HG03025 (cell line): ENCODE data around the gene ASTN2.

Experiments used
- ATAC-seq: cut with Tn5 transposase; IDR thresholded peaks from one replicate; pipeline ENCODE4 v1.9.1; 2021; ENCODE audit warnings: mild to moderate bottlenecking, moderate library complexity; ENCODE audit not compliant: unreplicated experiment, low FRiP score

The ASTN2 gene

GRCh38 chr9:116608064-116608463 is 806.8 kb downstream of the ASTN2 start:
- ATAC-seq, result no peak

DNA sequence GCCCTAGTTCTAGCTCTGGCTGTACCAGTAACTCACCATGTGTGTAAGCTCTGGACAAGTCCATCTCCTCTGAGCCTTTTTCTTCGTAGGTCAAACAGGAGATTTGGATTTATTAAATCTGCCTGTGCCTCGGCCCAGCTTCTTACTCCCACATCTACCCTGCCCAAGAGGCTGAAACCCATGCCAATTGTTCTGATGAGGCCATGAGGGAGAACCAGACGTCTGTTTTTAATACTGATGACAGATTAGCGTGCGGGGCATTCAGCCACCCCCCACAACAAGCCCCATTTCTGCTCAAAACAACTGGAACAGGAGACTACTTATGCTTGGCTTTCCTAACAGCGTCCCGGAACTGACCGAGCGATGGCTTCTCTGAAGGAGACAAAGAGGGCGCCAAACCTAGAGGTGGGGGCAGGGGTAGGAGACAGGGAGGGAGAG is 808.9 kb downstream of the ASTN2 start:
- ATAC-seq, result no peak

DNA sequence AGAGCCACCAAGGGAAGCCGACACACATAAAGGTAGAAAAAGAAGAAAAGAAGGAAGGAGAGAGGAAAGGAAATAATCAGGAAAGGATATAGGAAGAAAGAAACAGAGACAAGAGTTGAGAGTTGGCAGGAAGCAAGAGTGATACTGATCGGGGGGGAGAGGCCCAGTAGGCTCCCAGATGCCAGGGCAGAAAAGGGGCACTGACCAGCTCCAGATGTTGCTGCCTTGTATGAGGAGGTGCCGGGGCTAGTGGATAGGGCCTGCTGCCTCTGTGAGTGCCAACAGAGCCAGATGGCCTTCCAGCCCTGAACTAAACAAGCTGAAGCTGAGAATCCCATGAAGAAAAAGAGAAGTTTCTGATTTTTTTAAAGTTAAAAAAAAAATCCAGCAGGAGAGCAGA is 809.8 kb downstream of the ASTN2 start:
- no peak for ATAC-seq

DNA sequence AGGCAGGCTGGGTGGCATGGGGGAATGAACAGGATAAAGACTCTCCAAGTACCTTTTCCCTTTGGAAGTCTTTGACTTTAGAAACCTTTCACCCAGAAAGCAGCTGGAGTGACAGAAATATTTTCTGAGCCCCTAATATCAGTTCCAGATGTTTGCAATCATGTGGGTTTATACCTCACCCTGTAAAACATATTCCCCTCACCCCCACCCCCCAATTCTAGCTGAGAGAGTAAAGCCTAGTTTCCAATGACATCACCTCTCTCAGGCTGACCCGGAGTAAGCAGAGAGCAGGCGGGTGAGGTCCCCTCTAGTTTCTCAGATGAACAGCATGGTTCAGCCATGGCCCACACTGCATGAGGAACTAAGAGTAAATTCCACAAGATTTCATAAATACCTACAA is 810.6 kb downstream of the ASTN2 start:
- no peak for ATAC-seq

DNA sequence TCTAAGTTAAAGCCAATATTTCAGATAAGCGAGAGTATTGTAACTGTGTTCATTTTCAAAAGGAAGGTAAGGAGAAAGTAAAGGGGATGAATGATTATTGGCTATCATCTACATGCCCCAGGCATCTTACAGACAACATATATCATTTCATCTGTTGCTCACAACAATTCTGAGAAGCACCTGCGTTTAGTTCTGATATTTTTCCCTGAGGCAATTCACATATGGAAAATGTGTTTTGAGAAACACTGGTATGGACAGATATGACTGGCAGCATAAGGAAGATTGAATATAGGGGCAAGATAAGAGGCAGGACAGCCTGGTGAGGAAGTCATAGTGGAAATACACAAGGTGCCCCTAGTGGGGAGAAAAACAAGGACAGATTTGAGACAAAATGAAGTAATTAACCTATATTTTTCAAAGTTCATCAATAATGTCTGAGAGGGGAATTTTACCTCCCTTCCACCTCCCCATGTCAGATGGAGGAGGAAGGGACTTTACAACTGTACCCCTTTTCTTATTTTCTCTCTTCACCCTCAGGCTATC is 815.4 kb downstream of the ASTN2 start:
- ATAC-seq, result no peak

GRCh38 chr9:116596646-116597045 is 818.2 kb downstream of the ASTN2 start:
- no peak for ATAC-seq

- ATAC-seq, result no peak
Measured at GRCh38 chr9:116594547-116594946, 820.3 kb downstream of the ASTN2 start.

GRCh38 chr9:116592970-116593369 is 821.9 kb downstream of the ASTN2 start:
- ATAC-seq, result no peak

DNA sequence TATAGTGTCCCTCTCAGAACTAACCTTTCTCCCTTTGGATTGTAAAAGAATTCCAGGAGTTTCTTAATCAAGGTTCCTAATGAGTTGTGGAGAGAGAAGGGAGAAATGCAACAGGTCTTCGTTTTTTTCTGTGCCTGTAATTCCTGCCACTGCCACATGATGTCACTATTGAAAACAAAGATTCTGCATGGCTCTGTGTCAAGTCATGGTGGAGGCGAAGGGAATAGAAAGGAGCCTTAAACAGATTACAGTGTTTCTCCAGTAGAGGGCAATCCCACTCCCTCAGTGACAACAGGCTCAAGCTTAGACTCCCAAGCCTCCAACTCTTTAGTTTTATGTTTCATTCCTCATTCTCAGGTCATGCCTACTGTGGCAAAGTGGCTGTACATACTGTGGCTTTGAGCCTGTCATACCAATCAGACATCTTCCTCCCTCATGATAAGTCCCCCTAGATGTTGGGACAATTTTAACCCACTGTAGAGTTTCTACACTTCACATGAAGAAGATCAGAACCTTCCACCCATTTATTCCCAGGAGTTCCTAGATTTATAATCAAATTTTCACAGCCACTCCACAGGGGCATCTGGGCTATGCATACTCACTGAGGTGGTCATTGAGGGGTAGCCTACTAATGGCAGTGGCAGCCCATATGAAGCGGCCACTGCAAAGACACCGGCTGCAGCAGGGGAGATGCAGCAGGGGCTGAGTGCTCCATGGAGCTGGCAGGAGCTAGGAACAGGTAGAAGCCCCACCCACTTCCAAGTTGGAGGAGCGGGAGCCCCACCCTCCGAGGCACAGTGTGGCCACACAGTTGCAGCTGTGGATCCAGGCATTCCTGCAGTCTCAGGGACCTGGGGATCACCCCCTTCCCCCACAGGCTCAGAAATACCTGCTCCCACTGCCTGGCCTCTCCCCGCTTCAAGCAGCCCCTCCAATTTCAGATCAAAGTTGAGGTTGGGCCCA is 825.2 kb downstream of the ASTN2 start:
- ATAC-seq, result no peak

DNA sequence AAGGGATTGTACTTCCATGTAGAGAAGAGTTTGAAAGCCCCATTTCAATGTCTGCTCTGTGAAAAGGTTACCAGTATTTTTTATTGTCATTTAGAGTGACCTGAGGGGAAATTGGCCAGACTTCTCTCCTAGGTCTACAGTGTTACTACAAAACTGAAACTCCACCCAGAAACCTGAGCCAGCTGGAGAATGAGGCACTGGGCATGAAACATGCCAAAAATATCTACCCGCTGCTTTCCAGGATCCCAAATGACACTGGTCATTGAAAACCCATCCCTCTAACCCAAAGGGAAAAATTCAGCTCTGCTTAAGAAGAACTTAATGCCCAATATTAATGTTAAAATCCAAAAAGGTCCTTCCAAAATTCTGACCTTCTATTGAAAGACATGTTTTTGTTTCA is 826.9 kb downstream of the ASTN2 start:
- ATAC-seq, result no peak

- ATAC-seq, result no peak
Measured at GRCh38 chr9:116585896-116586295, 829.0 kb downstream of the ASTN2 start.

GRCh38 chr9:116585204-116585603 is 829.7 kb downstream of the ASTN2 start:
- ATAC-seq, result no peak

DNA sequence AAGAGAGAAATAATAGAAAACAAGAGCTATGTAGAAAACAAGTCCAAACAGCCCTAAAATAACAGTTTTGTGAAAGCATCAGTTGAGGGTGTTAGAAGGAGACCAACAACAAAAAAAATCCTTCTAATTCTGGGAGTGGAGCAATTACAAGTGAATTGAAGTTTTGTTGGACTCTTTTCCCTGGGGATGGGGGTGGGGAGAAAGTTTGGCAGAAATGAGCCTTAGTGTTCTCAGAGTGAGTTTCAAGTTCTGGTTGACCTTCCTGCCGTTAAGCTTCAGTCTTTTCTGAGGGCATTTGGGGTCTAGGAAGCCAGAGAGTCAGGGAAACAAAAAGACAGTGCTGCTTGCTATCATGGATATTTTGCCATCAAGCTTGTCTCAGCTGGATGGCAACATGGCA is 834.0 kb downstream of the ASTN2 start:
- no peak for ATAC-seq

- no peak for ATAC-seq
Measured at GRCh38 chr9:116576386-116576785, 838.5 kb downstream of the ASTN2 start.

DNA sequence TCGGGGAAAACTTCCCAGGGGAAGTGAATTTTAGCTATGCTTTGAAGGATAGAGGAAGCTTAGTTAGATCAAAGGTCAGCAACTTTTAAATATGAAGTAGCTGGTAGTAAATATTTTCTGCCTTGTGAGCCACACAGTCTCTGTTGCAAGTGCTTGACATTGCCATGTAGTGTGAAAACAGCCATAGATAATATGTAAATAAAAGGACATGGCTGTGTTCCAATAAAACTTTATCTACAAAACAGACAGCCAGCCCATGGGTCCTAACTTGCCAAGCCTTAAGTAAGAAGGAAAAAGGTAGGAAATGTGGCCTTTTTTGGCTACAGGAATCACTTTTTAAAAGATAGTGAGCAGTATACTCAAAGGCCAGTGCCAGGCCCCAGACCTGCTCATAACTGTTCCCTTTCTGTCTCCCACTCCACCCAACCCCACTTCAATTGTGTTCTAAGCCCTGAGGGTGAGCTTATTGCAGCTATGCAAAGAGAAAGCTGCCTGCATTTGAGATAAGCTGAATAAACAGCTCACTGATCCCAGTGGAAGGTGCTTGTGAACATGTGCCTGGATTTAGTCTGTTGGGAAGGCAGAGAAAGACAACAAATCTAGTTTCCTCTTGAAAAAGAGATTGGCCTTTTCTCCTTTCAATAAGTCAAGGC is 840.7 kb downstream of the ASTN2 start:
- no peak for ATAC-seq

GRCh38 chr9:116572095-116572748 is 842.6 kb downstream of the ASTN2 start:
- ATAC-seq, result no peak

DNA sequence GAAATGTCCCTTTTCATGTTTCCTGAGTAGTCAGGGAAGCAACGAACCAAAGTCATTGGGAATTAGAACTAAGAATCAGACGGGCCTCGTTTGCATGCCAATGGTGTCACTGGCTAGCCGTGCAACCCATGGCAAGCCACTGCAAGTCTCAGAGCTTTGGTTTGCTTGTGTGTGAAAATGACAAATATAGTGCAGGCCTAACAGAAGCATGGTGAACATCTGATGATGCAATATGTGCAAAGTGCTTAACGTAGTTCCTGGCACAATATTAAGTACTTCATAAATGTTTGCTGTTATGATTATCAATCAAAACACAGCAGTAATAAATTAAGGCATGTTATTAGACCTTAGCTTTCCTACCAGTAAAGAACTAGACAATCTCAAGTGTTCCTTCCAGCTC is 845.7 kb downstream of the ASTN2 start:
- no peak for ATAC-seq

- no peak for ATAC-seq
Measured at GRCh38 chr9:116566677-116567488, 848.0 kb downstream of the ASTN2 start.

DNA sequence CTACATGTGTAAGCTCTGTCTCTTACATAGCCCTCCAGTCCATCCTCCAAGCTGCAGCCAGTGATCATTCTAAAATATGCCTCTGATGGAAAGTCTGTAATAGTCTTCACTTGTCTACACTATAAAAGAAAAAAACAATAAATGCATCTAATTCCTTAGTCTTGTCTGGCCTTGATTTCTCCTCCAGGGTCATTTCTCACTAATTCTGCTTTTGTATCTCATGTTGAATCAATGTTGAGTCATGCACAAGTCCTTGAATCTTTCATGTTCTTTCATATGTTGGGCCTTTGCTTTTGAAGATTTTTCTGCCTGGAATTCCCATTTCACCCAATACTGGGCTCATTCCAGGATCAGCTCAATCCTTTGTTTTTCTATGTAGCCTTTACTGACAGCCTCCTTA is 848.9 kb downstream of the ASTN2 start:
- no peak for ATAC-seq

DNA sequence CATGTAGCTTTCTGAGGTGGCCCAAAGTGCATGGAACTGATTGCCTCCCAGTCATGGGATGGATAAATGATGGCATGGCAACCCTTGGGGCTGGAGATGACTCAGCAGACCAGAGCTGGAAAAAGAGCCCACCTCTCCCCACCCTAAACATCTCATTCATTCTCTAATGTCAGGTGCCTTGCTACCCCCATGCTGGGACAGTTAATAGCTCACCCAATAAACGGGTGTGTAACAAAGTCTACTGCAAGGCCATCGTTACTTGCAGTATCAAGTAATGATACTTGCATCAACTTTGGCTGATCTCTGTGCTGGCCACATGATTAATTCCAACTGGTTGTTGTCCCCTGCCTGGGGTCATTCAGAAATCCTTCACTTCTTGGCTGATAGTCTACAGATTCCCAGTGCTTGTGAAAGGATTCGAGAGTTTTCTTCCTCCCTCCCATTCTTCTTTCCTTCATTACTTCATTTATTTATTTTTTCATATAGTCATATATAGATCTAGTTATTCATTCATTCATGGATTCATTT is 850.5 kb downstream of the ASTN2 start:
- ATAC-seq, result no peak
